ENCODE measurements around the gene ANKRD10. TPM values are rescaled to one million over a fixed set of nuclear protein-coding genes. Genes with fewer than 3 reads are reported as not detected.
"Not testable (repeated sequence)": the region's sequence is repeated elsewhere in the genome, so short reads cannot be mapped to it uniquely, and the experiment has no call there.

Gene ANKRD10
- total RNA-seq, 1 experiment from 2014 or later = 159 TPM

DNA sequence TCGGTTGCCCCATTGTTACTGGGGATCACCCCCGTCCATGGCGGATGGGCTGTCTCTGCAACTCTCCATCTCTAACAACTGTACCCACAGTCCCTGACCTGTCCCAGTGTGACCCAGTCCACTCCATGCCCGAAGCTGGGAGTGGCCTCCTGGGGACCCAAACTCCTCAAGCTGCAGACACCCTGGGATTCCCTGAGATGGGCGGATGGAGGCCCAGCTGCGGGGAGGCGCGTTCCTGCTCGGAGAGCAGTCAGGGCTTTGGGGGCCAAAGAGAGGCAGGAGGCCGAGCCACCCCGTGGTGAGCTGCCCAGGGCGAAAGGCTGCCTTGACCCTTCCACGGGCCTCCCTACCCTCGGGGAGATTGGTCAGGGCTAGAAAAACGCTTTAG is 39.7 kb upstream of the ANKRD10 start:
- H3K27ac ChIP-seq (ENCODE audit: insufficient read length, low read depth, low read length); H3K9me3 Mint-ChIP-seq; H3K4me1 Mint-ChIP-seq; H3K27me3 ChIP-seq (ENCODE audit: insufficient read depth, low read length); H2BK120ac ChIP-seq (ENCODE audit: low read depth, low read length, poor library complexity, severe bottlenecking); H2BK15ac ChIP-seq (ENCODE audit: low read depth, low read length); H2BK5ac ChIP-seq (ENCODE audit: insufficient read length, low read length); H3K36me3 Mint-ChIP-seq (ENCODE audit: insufficient read depth in 1 of 3, low read depth in 3 of 3); H3K23me2 ChIP-seq (ENCODE audit: insufficient read length, low read depth, low read length, poor library complexity, severe bottlenecking); H4K91ac ChIP-seq (ENCODE audit: insufficient read length, low read depth, low read length); H3K4ac ChIP-seq (ENCODE audit: low read depth, low read length); H3K14ac ChIP-seq (ENCODE audit: insufficient read depth, low read length); H2BK20ac ChIP-seq (ENCODE audit: low read depth, low read length, poor library complexity, severe bottlenecking); H2AK5ac ChIP-seq (ENCODE audit: insufficient read length, low read length); H4K8ac ChIP-seq (replicated peaks; ENCODE audit: insufficient read length, low read depth, low read length); H3K23ac ChIP-seq (ENCODE audit: insufficient read length, low read depth, low read length); H3K79me2 ChIP-seq (ENCODE audit: insufficient read depth, low read length); H3K9me3 ChIP-seq (ENCODE audit: control insufficient read depth, low read depth, low read length); H4K5ac ChIP-seq (ENCODE audit: insufficient read length, low read depth, low read length); H3K18ac ChIP-seq (ENCODE audit: insufficient read length, low read depth, low read length); DNase-seq; H4K20me1 ChIP-seq (ENCODE audit: control insufficient read depth, insufficient read depth, insufficient read length); H3K9ac ChIP-seq (ENCODE audit: extremely low read depth, insufficient read length, low read length); H3K4me3 Mint-ChIP-seq; H3K27me3 Mint-ChIP-seq (ENCODE audit: low read depth); H2BK12ac ChIP-seq (ENCODE audit: insufficient read length, low read depth, low read length); H3T11ph ChIP-seq (ENCODE audit: low read length); H3K79me1 ChIP-seq (ENCODE audit: insufficient read depth, low read depth, low read length, poor library complexity, severe bottlenecking); H3K4me1 ChIP-seq (ENCODE audit: insufficient read depth, low read length); H3K27ac Mint-ChIP-seq; H2AFZ ChIP-seq (ENCODE audit: low read length); H3K4me2 ChIP-seq (ENCODE audit: insufficient read depth, insufficient read length, low read length); H3K56ac ChIP-seq (ENCODE audit: insufficient read length, low read depth, low read length): not testable (repeated sequence)
- no CpG with 5 or more reads among the region's 15 CpGs for WGBS (ENCODE audit: extremely low coverage, insufficient read length, low lambda C conversion rate)
